Esophagus mucosa (tissue), 1 donor: ENCODE results near the gene SYF2. TPM values are rescaled to one million over a fixed set of nuclear protein-coding genes. Genes with fewer than 3 reads are reported as not detected.
A peak's percentile ranks its signal among the peaks of the same experiment; 100 is the strongest.
"Not testable (repeated sequence)": the region's sequence is repeated elsewhere in the genome, so short reads cannot be mapped to it uniquely, and the experiment has no call there.

Experiments used
- ATAC-seq: fragments of 200-7000 bp; cut with Tn5 transposase; one replicate; pipeline ENCODE4 v1.9.1; 2020
- total RNA-seq: library from RNA; stranded (reverse); gene quantifications from one replicate; pipeline ENCODE4 v1.2.4, GENCODE V29; 2023
- donor health status: DM: yes; HTN: yes; CAD: no.

Gene SYF2
- total RNA-seq, 1 donor from 2014 or later = 20.7 TPM

GRCh38 chr1:25245809-25246599, 13.7 kb upstream of the SYF2 start:
- peak; percentile 9 for ATAC-seq

GRCh38 chr1:25245393-25245792, 13.1 kb upstream of the SYF2 start:
- ATAC-seq = no peak

DNA sequence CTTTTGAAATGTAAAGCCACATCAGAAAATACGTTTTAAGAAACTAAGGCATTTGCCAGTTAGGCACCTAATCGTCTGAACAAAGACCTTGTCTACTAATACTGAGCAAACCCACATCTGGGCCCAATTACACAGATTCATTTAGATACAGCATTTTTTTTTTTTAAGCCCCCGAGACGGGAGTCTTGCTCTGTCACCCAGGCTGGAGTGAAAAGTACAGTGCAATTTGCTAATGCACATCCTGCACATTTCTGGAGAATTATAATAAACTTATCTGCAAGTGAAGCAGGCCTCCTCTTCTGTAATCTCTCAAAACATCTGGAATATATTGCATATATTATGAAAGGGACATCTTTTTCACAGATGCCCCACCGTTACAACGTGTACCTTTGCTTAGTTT, 11.6 kb upstream of the SYF2 start:
- ATAC-seq = no peak

DNA sequence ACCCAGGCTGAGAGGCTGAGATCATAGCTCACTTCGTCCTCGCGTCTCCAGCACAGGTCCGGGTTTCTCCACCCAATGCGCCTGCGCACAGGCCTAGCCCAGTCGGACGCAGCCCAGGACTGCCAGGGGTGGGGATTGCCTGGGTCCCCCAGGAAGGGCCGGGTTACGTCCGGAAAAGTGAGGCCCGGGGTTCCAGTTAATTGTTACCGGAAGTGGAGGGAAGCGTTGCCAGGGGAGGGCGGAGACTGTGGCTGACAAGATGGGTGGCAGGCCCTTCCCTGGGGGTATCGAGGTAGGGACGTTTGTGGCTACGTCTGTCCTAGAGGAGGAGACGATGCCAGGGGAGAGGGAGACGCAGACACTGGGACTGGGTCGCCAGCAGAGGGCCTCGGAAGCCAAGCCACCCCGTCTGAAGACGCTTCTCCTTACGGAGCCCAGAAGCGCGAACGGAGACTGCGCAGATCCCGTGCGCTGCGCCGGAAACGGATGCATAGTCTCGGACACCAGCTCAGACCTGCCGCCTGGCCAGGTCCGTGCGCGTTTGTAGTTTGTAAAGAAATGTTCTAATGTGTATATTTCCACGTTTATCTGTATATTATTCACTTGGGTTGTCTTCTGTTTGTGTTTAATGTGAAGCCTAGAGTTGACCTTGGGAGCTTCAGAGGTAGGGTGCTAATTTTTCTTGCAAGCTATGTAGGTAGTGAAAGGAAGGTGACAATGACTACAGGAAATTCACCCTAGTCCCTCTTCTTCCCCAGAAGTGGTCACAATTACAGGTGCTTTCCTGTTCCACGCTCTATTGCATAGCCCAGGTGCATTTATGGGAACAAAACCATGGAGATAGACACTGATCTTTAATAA, 7.6 kb upstream of the SYF2 start:
- ATAC-seq = peak; percentile 94

- no peak for ATAC-seq
These were observed 5.7 kb upstream of the SYF2 start for GRCh38 chr1:25238046-25238445.

DNA sequence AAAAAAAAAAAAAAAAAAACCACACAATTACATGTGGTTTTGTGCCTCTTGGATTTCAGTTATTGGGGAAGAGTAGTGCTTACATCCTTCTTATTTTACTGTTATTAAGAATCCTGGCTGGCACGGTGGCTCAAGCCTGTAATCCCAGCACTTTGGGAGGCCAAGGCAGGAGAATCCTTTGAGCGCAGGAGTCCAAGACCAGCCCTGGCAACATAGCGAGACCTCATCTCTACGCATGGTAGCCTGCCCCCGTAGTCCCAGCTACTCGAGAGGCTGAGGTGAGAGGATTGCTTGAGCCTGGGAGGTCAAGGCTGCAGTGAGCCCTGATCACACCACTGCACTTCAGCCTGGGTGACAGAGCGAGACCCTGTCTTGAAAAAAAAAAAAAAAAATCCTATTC, 4.0 kb upstream of the SYF2 start:
- not testable (repeated sequence) for ATAC-seq

DNA sequence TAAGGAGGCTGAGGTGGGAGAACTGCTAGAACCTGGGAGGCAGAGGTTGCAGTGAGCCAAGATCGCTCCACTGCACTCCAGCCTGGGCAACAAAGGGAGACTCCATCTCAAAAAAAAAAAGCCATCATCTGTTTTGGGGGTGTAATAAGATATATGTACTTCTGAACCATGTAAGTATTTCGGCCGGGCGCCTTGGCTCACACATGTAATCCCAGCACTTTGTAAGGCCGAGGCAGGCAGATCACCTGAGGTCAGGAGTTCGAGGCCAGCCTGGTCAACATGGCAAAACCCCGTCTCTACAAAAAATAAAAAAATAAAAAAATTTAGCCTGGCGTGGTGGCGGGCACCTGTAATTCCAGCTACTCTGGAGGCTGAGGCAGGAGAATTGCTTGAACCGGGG, 3.1 kb upstream of the SYF2 start:
- not testable (repeated sequence) for ATAC-seq

DNA sequence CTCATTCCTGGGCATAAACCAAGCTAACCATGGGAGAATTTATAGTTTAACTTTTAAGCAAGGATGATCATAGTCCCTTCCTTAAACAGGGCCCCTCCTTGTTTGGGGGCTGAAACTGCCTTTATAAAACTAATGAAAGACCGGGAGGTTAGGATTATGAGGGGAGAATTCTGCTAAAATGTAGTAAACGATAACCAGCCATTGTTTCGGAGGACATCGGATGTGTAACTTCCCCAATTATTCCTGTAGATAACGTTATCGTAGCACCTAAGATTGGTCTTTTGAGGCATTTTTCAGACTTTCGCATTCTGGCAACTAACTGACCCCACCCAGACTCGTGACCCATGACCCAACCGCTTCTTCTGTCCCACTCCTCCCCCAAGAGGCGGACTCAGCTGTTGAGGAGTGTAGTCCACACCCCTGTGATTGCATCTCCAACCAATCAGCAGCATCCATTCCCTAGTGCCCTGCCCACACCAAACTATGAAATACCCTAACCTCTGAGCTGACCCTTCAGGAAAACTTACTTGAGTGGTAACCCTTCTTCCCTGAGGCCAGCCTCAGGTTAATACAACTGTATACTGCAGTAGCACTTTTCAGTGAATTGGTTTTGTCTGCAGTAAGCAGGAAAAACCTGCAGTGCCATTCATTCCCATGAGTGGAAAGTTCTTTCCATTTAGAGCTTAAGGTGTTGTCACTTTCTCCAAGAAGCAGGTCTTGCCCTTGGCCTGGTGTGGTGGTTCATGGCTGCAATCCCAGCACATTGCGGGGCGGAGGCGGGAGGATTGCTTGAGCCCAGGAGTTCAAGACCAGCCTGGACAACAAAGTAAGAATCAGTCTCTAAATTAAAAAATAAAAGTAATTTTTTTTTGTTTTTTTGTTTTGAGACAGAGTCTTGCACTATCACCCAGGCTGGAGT, 823 bp upstream of the SYF2 start:
- ATAC-seq = peak; percentile 93

GRCh38 chr1:25223471-25223870, 8.8 kb downstream of the SYF2 start:
- no peak for ATAC-seq

DNA sequence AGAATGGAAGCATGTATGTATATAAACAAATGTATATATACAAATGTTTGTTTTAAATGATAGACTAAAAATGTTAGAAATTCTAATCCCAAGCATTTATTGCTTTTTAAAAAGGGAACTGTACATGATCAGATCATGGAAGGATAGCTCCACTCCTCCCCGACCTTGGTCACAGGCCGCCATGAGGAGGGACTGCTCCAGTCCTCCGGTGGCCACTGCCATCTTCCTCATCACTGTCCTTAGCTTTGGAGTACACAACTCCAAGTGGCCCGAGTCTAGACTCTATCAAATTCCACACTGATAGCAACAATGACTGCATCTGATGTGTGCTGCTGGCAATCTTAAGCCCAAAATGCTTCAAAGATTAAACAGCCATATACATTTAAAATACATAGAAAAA, 9.7 kb downstream of the SYF2 start:
- no peak for ATAC-seq

DNA sequence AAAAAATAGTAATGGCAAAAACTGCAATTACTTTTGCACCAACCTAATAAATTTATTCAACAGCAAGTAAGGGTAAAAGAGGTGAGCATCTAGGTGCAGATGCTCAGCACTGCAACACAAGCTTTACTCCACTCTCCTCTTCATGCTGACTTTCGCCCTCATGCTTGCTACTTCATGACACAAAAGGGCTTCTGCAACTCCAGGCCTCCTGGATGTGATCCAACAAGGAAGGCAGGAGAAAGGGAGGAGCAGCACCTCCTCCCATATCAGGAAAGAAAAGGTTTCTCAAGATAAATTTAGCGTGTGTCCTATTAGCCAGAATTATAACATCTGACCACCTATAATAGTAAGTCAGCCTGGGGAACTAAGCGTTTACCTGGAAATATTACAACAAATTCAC, 11.6 kb downstream of the SYF2 start:
- ATAC-seq = no peak

DNA sequence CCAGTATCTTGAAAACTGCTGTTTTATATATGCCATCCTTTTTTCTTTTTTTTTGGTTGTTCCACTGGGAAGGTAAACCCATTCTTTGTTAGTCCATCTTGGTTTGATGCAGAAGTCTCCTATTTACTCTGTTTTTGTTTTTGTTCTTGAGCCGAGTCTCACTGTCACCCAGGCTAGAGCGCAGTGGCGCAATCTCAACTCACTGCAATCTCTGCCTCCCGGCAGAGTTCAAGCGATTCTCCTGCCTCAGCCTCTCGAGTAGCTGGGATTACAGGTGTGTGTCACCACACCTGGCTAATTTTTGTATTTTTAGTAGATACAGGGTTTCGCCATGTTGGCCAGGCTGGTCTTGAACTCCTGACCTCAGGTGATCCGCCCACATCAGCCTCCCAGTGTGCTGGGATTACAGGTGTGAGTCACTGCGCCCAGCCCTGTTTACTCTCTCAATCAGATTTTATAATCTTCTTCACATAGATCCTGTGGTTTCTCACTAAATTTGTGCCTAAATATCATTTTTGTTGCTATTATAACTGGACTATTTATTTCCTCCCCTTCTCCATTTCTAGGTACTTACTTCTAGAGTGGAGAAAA, 12.5 kb downstream of the SYF2 start:
- no peak for ATAC-seq

DNA sequence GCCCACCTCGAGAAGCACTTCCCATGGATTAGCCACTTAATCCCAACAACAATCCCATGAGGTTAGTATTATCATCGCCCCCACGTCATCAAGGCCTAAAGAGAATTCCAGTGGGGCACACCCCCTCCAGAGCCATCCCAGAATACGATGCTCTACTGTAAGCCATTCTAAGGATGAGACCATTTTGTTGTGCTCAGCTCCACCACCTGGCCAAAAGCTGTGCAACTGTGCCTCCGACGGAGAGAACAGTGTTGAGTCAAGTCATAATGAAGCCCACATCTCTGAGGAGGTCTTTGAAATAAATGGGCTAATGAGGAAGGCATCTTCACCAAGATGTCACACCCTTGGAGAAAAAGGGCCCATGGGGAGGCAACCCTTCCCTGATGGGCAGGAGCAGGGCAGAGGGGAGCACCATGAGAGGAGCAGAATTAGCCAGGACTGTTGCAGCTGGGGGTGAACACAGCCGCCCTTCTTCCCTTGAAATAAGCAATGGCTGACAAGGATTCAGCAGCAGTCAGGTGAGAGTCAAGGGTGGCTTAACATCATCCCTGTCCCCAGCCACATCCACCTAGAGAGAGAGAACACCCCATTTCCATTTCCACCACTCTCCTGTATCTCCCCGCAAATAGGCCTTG, 14.6 kb downstream of the SYF2 start:
- no peak for ATAC-seq

GRCh38 chr1:25217015-25217414, 15.3 kb downstream of the SYF2 start:
- ATAC-seq = no peak

- no peak for ATAC-seq
These were observed 16.2 kb downstream of the SYF2 start for GRCh38 chr1:25216123-25216522.

- ATAC-seq = no peak
These were observed 19.6 kb downstream of the SYF2 start for GRCh38 chr1:25212725-25213124.

- no peak for ATAC-seq
These were observed 21.6 kb downstream of the SYF2 start for GRCh38 chr1:25210728-25211127.

- ATAC-seq = no peak
These were observed 22.8 kb downstream of the SYF2 start for GRCh38 chr1:25209516-25209915.

DNA sequence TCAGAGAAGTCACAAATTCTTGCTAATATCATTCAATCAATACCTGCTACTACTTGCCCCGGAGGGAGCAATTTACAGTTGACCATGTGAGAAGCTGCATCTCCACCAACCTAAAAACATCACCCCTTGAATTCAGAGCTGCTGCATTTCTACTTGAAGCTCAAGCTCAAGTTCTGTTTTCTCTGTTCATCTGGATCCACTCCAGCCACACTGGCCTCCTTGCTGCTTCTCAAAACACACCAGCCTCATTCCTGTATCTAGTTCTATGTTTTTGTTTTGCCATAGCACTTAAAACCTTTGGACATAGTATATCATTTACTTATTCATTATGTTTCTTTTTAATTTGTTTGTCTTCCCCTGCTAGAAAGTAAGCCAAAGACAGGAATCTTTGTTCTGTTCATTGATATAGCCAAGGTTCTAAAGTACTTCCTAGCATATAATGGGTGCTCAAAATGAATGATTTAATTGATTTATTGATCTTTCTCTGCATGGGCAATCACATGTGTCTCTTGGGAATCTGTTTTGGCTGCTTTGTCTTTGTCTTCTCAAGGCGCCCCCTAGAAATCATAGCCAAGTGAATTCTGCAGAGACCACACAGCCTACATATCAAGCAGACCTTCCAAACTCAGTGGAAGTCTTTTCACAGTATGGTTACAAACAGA, 23.6 kb downstream of the SYF2 start:
- no peak for ATAC-seq

GRCh38 chr1:25208092-25208491, 24.2 kb downstream of the SYF2 start:
- no peak for ATAC-seq

GRCh38 chr1:25206201-25206600, 26.1 kb downstream of the SYF2 start:
- ATAC-seq = no peak
